Mesothelial cell of epicardium (in vitro differentiated cells): ENCODE data around the gene WDFY1. TPM values are rescaled to one million over a fixed set of nuclear protein-coding genes. Genes with fewer than 3 reads are reported as not detected.
"Not testable (repeated sequence)": the region's sequence is repeated elsewhere in the genome, so short reads cannot be mapped to it uniquely, and the experiment has no call there.

ENCODE experiments used
- DNase-seq, 2 experiments: peaks; one replicate each; pipeline ENCODE4 v3.0.0; 2021; ENCODE audit warnings: low spot score in 2 of 2; ENCODE audit not compliant: unreplicated experiment in 2 of 2
- H3K27ac Mint-ChIP-seq: 2 replicates; pipeline ENCODE4 v1.8.0; 2021; ENCODE audit warnings: mixed read lengths
- H3K27me3 Mint-ChIP-seq: 2 replicates; pipeline ENCODE4 v1.8.0; 2021; ENCODE audit warnings: low read depth, mixed read lengths
- H3K36me3 Mint-ChIP-seq: 2 replicates; pipeline ENCODE4 v1.8.0; 2021; ENCODE audit warnings: mixed read lengths
- H3K4me1 Mint-ChIP-seq: 2 replicates; pipeline ENCODE4 v1.8.0; 2021; ENCODE audit warnings: mixed read lengths
- H3K4me3 Mint-ChIP-seq: 2 replicates; pipeline ENCODE4 v1.8.0; 2021; ENCODE audit warnings: mild to moderate bottlenecking, moderate library complexity, mixed read lengths
- H3K9me3 Mint-ChIP-seq: 2 replicates; pipeline ENCODE4 v1.8.0; 2021; ENCODE audit warnings: mixed read lengths
- CTCF ChIP-seq: fragments of 200-600 bp; sonication (generic); IDR thresholded peaks from one replicate; pipeline ENCODE4 v1.5.0; 2021; ENCODE audit warnings: antibody characterized with exemption; ENCODE audit not compliant: unreplicated experiment
- total RNA-seq: library from RNA; stranded (reverse); gene quantifications from 3 replicates; pipeline ENCODE4 v1.2.1, GENCODE V29; 2021

The WDFY1 gene
- total RNA-seq, 1 donor from 2014 or later = 45.1 TPM

- H3K27me3 Mint-ChIP-seq = no peaks in the 10 kb centered on the region
- peaks cover 9% of the 10 kb centered on the region for H3K4me1 Mint-ChIP-seq
- H3K36me3 Mint-ChIP-seq = peaks cover 51% of the 10 kb centered on the region
- no peak overlapping the region for H3K4me3 Mint-ChIP-seq
- H3K27ac Mint-ChIP-seq = no peak overlapping the region
- no peak for TF ChIP-seq CTCF
- no peak for DNase-seq
- no peaks in the 10 kb centered on the region for H3K9me3 Mint-ChIP-seq
These were observed 64.3 kb downstream of the WDFY1 start for GRCh38 chr2:223880796-223881195.

GRCh38 chr2:223877721-223878410 lies 67.3 kb downstream of the WDFY1 start:
- no peak overlapping the region for H3K27ac Mint-ChIP-seq
- H3K4me1 Mint-ChIP-seq = peaks cover 9% of the 10 kb centered on the region
- DNase-seq = no peak
- TF ChIP-seq CTCF = no peak
- H3K4me3 Mint-ChIP-seq = no peak overlapping the region
- H3K36me3 Mint-ChIP-seq = peaks cover 48% of the 10 kb centered on the region
- no peaks in the 10 kb centered on the region for H3K9me3 Mint-ChIP-seq
- no peaks in the 10 kb centered on the region for H3K27me3 Mint-ChIP-seq

- H3K27me3 Mint-ChIP-seq = no peaks in the 10 kb centered on the region
- no peaks in the 10 kb centered on the region for H3K9me3 Mint-ChIP-seq
- no peak overlapping the region for H3K4me3 Mint-ChIP-seq
- peaks cover 41% of the 10 kb centered on the region for H3K36me3 Mint-ChIP-seq
- no peak for DNase-seq
- peaks cover 9% of the 10 kb centered on the region for H3K4me1 Mint-ChIP-seq
- H3K27ac Mint-ChIP-seq = no peak overlapping the region
- TF ChIP-seq CTCF = no peak
These were observed 71.5 kb downstream of the WDFY1 start for GRCh38 chr2:223873672-223874071.

GRCh38 chr2:223872772-223873171 lies 72.4 kb downstream of the WDFY1 start:
- H3K4me3 Mint-ChIP-seq, DNase-seq, H3K4me1 Mint-ChIP-seq, H3K27me3 Mint-ChIP-seq, H3K27ac Mint-ChIP-seq, H3K9me3 Mint-ChIP-seq: not testable (repeated sequence)
- peaks cover 33% of the 10 kb centered on the region for H3K36me3 Mint-ChIP-seq

GRCh38 chr2:223871661-223872060 lies 73.5 kb downstream of the WDFY1 start:
- not testable (repeated sequence) for H3K27me3 Mint-ChIP-seq, H3K9me3 Mint-ChIP-seq, H3K27ac Mint-ChIP-seq, H3K4me1 Mint-ChIP-seq, DNase-seq, H3K4me3 Mint-ChIP-seq
- H3K36me3 Mint-ChIP-seq = peaks cover 27% of the 10 kb centered on the region

GRCh38 chr2:223870840-223871611 lies 74.1 kb downstream of the WDFY1 start:
- peaks cover 27% of the 10 kb centered on the region for H3K36me3 Mint-ChIP-seq
- TF ChIP-seq CTCF = no peak
- no peaks in the 10 kb centered on the region for H3K9me3 Mint-ChIP-seq
- no peak overlapping the region for H3K27ac Mint-ChIP-seq
- H3K4me1 Mint-ChIP-seq = no peaks in the 10 kb centered on the region
- no peaks in the 10 kb centered on the region for H3K27me3 Mint-ChIP-seq
- H3K4me3 Mint-ChIP-seq = no peak overlapping the region
- DNase-seq = no peak
